HG02678 (cell line): ENCODE results near the gene ABCC9.
A peak's percentile ranks its signal among the peaks of the same experiment; 100 is the strongest.

Experiments used
- ATAC-seq: cut with Tn5 transposase; IDR thresholded peaks from one replicate; pipeline ENCODE4 v1.9.1; 2021; ENCODE audit warnings: mild to moderate bottlenecking, moderate library complexity; ENCODE audit not compliant: unreplicated experiment

The ABCC9 gene

GRCh38 chr12:21940549-21941505 lies at the start of gene ABCC9:
TSS of gene ABCC9 (minus strand) at chr12:21941426. CDS start at chr12:21936674, 4,752 bp downstream.
- peak; percentile 46 for ATAC-seq

DNA sequence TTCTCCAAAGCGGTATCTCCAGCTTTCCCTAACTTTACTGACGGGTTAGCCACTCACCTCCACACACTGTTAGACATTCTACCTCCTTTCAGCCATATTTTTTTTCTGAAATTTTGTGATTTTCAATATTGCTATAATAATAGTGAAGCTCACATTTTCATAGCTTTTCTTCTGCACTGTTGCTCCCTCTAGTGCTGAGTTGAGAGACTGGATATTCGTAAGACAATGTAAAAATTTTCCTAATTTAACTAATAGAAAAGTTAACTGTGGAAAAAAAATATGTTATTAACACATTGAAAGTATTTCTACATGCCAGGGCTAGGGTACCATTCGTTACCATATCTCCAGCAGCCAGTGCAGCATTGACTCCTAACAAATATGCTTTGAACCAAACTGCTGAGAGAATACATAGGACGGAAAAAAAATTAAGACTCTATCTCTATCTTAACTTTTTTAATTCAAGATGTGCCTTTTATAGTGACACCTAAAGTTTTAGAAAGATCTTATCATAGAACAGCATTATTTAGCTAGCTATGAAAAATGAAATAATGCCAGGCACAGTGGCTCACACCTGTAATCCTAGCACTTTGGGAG lies 48.7 kb upstream of the ABCC9 start:
- no peak for ATAC-seq

- ATAC-seq: no peak
These were observed 47.4 kb upstream of the ABCC9 start for GRCh38 chr12:21988619-21989018.

DNA sequence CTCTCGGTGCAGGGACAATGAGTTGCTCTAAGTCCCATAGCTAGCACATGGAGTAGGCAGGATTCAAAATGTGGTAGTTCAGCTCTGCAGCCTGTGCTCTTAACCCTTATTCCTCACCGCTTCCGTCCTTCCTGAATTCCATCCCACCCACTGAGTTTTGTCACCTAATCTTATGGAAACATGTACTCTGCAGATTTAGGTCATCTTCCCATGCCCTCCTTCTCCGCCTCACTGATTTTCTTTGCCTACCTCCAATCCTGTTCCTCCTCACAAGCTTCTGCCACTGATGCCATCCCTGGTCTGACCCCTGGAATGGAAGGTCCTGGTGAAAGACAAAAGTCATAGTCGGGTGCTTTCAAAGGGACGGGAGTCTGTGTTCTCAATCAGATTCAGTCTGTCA lies 46.5 kb upstream of the ABCC9 start:
- ATAC-seq: no peak

DNA sequence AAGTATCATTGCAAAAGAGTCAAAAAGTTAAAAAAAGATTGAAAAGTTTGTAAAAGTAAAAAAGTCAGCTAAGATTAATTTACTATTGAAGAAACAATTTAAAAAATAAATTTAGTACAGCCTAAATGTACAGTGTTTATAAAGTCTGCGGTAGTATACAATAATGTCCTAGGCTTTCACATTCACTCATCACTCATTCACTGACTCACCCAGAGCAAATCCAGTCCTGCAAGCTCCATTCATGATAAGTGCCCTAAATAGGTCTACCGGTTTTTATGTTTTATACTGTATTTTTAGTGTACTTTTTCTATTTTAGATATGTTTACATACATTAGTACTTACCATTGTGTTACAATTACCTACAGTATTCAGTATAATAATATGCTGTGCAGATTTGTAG lies 43.9 kb upstream of the ABCC9 start:
- ATAC-seq: no peak

DNA sequence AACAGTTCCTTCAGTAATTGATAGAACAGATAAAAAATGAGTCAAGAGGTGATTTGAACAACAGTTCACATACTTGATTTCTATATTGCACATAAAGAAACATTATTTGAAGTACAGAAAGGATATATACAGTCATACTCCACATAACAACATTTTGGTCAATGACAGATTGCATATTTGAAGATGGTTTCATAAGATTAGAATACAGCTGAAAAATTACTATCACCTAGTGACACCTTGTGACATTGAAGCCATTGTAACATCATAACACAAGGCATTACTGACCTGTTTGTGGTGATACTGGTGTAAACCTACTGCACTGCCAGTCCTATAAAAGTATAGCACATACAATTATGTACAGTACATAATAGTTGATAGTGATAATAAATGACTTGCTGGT lies 43.1 kb upstream of the ABCC9 start:
- ATAC-seq: no peak

DNA sequence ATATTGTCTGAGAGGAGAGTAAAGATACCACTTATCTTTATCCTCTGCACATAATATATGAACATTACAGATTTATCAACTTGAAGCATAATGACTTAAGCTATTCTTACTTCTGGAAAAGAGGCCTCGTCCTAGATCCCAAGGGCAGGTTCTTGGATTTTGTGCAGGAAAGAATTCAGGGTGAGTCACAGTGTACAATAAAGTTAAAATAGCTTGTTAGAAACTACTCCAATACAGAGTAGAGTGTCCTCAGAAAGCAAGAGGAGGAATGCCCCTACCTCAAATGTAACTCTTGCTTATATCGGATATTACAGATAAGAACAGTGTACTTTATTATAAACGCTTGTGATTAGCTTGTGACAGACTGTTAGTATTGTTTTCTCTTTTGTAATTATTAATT lies 41.9 kb upstream of the ABCC9 start:
- ATAC-seq: no peak

GRCh38 chr12:21980544-21980943 lies 39.3 kb upstream of the ABCC9 start:
- no peak for ATAC-seq

GRCh38 chr12:21975293-21975692 lies 34.1 kb upstream of the ABCC9 start:
- no peak for ATAC-seq

DNA sequence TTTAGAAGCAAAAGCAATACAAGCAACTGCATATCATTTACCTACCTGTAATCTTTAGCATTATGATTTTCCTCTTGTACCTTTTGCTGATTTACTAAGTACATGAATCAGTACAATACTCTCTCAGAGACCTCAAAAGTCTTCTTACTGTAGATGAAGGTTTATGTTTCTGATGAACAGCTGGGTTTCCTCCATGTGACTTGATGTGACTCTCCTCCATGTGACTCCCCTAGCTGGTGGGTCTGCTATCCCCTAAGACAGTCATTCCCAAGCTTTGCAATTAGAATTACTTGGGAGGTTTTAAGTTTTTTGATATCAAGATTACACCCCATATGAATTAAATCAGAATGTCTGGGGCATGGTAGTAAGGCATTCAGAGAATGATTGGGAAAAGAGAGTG lies 32.0 kb upstream of the ABCC9 start:
- ATAC-seq: no peak

- ATAC-seq: no peak
These were observed 30.8 kb upstream of the ABCC9 start for GRCh38 chr12:21972055-21972454.

DNA sequence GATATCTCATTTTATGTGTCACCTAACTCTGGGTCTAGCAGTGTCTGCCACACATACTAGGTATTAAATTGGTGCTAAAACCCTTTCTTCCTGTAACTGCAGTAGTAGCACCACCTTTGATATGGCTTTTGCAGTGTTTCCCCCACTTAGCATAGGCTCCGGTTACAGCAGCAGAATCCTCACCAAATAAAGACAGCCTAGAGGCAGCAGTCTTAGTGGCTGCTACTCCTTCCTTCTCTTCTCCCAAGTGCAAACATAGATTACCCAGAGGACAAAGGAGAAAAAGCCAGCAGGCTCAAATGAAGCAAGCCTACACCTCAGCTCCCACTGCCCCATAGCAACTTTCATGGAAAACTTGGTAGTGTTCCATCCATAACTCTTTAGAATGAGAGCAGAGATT lies 30.1 kb upstream of the ABCC9 start:
- ATAC-seq: no peak

GRCh38 chr12:21962821-21963220 lies 21.6 kb upstream of the ABCC9 start:
- no peak for ATAC-seq

DNA sequence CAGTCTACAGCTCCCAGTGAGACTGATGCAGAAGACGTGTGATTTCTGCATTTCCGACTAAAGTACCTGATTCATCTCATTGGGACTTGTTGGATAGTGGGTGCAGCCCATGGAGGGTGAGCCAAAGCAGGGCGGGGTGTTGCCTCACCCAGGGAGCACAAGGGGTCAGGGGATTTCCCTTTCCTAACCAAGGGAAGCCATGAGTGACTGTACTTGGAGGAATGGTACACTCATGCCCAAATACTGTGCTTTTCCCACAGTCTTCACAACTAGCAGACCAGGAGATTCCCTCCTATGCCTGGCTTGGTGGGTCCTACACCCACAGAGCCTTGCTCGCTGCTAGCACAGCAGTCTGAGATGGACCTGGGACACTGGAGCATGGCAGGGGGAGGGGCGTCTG lies 21.0 kb upstream of the ABCC9 start:
- no peak for ATAC-seq

- no peak for ATAC-seq
These were observed 9.4 kb upstream of the ABCC9 start for GRCh38 chr12:21950649-21951048.

GRCh38 chr12:21949036-21949435 lies 7.8 kb upstream of the ABCC9 start:
- ATAC-seq: no peak

GRCh38 chr12:21946983-21947382 lies 5.8 kb upstream of the ABCC9 start:
- ATAC-seq: no peak

DNA sequence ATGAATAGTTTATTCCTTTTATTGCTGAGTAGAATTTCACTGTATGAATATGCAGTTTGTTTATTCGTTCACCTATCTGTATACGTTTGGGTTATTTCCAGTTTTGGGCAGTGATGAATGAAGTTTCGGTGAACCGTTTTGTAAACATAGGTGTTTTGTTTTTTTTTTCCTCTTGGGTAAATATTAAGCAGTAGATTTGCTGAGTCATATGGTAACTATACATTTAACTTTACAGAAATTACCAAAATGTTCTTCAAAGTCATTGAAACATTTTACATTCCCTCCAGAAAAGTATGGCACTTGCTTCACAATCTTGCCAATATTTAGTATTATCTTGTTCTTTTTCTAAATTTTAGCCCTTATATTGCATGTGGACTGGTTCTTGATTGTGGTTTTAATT lies 3.8 kb upstream of the ABCC9 start:
- ATAC-seq: no peak

DNA sequence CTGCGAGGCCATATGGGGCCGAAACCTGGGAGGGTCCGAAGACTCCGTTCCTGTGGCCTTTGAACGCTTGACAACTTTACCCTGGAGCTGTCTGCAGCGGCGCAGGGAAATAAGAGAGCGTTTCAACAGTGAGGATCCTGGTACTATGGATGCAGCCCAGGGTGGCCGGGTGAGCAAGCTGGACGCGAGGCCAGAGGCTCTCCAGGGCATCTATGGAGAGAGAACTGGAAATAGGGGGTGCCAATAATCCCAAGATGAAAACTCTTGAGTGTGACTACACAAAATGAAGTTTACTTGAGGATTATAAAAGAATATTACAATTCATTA lies 1.1 kb upstream of the ABCC9 start:
- ATAC-seq: no peak

DNA sequence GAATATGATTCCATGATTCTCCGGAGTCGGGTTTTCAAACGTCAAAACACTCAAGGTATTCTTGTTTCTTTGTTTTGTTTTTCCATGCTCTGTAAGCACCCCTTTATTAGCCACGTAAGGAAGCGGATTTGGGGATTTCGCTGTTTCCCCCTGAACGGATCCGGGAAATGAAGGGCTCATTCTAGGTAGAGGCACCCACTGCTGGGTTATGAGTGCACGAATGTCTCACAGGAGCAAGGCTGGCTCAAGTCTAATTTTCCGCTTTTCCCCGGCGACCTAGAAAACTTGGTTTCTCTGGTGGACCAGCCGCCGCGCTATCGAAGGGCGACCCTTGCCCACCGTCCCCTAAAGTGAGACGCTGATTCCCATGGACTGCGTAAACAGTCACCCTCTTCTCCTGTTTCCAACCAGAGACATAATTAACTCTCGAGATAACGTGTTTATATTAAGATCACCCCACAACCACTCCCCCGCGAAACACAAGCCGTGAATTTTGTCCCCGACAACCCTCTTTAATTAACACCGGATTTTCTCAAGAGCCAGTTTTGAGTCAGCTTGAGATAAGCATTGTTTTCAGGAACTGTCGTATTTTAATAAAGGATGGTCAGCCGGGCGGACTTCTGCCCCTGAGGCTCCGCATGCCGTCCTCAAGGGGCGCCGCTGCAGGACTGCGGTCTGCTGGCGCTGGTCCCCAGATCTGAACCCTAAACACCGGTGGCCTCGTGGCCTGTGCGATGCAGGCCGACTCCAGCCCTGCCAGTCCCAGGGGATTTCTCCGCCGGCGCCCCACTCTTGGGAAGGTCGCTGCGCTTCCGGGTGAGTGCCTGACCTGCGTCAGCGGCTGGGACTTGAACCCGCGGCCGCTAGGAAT lies 515 bp upstream of the ABCC9 start:
- peak; percentile 20 for ATAC-seq

GRCh38 chr12:21939435-21939834 lies 1.8 kb downstream of the ABCC9 start:
- no peak for ATAC-seq

- ATAC-seq: no peak
These were observed 2.3 kb downstream of the ABCC9 start for GRCh38 chr12:21938879-21939278.
